Measurements from ENCODE around the gene PCDH8. TPM values are rescaled to one million over a fixed set of nuclear protein-coding genes. Genes with fewer than 3 reads are reported as not detected.
"Not testable (repeated sequence)": the region's sequence is repeated elsewhere in the genome, so short reads cannot be mapped to it uniquely, and the experiment has no call there.

The PCDH8 gene
- total RNA-seq, 1 experiment from 2014 or later, result 0.83 TPM

GRCh38 chr13:52845334-52845761 lies 3.1 kb downstream of the PCDH8 start:
- Histone ChIP-seq H3K36me3 (replicated peaks; ENCODE audit: control insufficient read depth, insufficient read depth, low read length) (no peaks in the 10 kb centered on the region), H3K4me3 (ENCODE audit: insufficient read depth, low read depth, low read length) (peak overlapping the region; percentile 29; the same call in 1 of the 2 replicates), H3K27me3 (ENCODE audit: control insufficient read depth, insufficient read depth, low read length) (peaks cover 58% of the 10 kb centered on the region)
- peak; percentile 68 for DNase-seq

DNA sequence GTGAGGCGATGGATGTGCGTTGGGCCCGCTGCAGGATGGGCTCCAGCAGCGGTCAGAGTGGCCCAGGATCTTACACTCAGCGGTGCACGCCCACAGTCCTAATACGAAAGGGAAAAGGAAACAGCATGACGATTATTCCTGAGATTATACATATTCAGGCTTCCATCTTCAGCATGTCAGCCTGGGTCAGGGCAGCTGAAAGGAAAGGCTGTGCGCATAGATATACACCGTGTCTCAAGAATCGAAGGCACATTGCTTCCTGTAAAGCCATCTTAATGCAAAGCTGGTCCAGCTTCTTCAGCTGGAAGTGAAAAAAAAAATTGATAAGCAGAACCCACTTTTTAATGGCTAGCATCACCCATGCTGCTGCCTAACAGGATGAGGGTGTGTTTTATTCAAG lies 3.6 kb downstream of the PCDH8 start:
- no peak for DNase-seq
- H3K4me3 ChIP-seq (ENCODE audit: insufficient read depth, low read depth, low read length), result no peak overlapping the region
- H3K27me3 ChIP-seq (ENCODE audit: control insufficient read depth, insufficient read depth, low read length), result peaks cover 55% of the 10 kb centered on the region
- no peaks in the 10 kb centered on the region for H3K36me3 ChIP-seq (replicated peaks; ENCODE audit: control insufficient read depth, insufficient read depth, low read length)

DNA sequence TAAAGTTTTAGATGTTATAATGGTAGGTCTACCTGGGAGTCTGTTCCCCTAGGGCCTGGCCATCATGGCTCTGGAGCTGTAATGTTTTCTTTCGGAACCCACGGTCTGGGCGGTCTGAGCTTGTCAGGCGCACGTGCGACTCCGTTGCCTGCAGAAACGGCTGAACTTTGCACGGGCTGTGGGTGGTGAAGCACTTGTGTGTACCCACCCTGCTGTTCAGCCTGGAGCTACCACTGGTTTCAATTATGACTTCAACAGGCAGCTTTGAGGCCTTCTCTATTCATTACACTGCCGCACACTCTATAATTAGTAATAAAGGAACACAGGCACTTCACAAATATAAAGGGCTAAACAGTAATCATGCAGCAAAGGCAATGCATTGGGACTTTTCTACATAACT lies 6.0 kb downstream of the PCDH8 start:
- DNase-seq, result no peak
- Histone ChIP-seq H3K27me3 (ENCODE audit: control insufficient read depth, insufficient read depth, low read length) (peaks cover 31% of the 10 kb centered on the region), H3K36me3 (replicated peaks; ENCODE audit: control insufficient read depth, insufficient read depth, low read length) (no peaks in the 10 kb centered on the region), H3K4me3 (ENCODE audit: insufficient read depth, low read depth, low read length) (no peak overlapping the region)

- Histone ChIP-seq H3K36me3 (replicated peaks; ENCODE audit: control insufficient read depth, insufficient read depth, low read length) (no peaks in the 10 kb centered on the region), H3K4me3 (ENCODE audit: insufficient read depth, low read depth, low read length) (no peak overlapping the region), H3K27me3 (ENCODE audit: control insufficient read depth, insufficient read depth, low read length) (peaks cover 9% of the 10 kb centered on the region)
- DNase-seq, result no peak
These were observed 8.4 kb downstream of the PCDH8 start for GRCh38 chr13:52840066-52840465.

DNA sequence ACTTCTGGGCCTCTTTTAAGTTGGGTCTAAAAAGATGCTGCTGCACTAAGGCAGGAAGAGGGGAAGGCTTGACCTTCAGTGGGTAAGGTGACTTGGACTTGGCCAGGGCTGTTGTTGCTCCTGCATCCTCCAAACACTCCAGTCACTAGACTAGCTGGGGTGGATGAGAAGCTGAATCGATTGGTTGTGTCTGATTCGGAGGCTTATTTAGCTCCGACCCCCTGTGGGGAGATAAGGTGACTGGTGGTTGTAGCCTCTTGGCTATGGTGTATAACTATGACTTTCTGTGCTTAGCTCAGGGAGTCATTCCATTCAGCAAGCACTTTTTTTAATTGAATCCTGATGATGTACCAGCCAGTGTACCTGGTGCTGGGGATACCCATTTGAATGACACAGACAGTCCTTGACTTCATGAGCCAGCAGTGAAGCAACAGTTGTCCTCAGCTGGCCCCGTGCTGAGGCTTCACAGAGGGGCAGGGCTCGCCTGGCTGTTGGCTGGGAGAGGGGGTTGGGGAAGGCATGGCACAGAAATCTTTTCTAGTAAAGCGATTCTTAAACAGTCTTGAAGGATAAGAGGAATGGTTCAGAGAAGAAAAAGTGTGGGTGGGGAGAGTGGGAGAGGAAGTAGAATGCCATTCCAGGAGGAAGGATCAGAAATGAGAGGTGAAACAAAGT lies 9.9 kb downstream of the PCDH8 start:
- H3K36me3 ChIP-seq (replicated peaks; ENCODE audit: control insufficient read depth, insufficient read depth, low read length), result no peaks in the 10 kb centered on the region
- DNase-seq, result peak; percentile 62
- H3K4me3 ChIP-seq (ENCODE audit: insufficient read depth, low read depth, low read length), result no peak overlapping the region
- 0 out of 2 replicates have a peak, but pooled peaks cover 1% of the 10 kb centered on the region for H3K27me3 ChIP-seq (ENCODE audit: control insufficient read depth, insufficient read depth, low read length)

DNA sequence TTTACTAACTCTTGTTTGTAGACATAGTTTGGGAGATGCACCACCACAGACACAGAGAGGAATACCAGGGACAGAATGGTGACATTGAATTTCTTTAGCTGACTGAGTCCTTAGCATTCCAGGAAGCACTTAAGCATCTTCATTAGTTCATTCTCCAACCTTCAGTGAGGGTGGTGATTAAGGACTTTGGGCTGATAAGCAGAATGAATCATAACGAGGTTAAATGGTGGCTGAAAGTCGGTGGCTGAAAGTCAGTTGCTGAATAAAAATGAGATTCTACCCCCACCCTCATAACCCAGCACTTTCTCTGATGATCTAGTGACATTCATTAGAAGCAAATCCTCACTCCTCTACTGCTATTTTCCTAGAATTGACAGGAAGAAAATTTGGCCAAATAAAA lies 10.6 kb downstream of the PCDH8 start:
- Histone ChIP-seq H3K27me3 (ENCODE audit: control insufficient read depth, insufficient read depth, low read length) (0 out of 2 replicates have a peak, but pooled peaks cover 1% of the 10 kb centered on the region), H3K4me3 (ENCODE audit: insufficient read depth, low read depth, low read length) (no peak overlapping the region), H3K36me3 (replicated peaks; ENCODE audit: control insufficient read depth, insufficient read depth, low read length) (no peaks in the 10 kb centered on the region)
- no peak for DNase-seq

- H3K4me3 ChIP-seq (ENCODE audit: insufficient read depth, low read depth, low read length), result no peak overlapping the region
- DNase-seq, result no peak
- H3K36me3 ChIP-seq (replicated peaks; ENCODE audit: control insufficient read depth, insufficient read depth, low read length), result no peaks in the 10 kb centered on the region
- 0 out of 2 replicates have a peak, but pooled peaks cover 1% of the 10 kb centered on the region for H3K27me3 ChIP-seq (ENCODE audit: control insufficient read depth, insufficient read depth, low read length)
These were observed 13.2 kb downstream of the PCDH8 start for GRCh38 chr13:52835071-52835839.

GRCh38 chr13:52833296-52833875 lies 15.1 kb downstream of the PCDH8 start:
- H3K4me3 ChIP-seq (ENCODE audit: insufficient read depth, low read depth, low read length), result no peak overlapping the region
- H3K27me3 ChIP-seq (ENCODE audit: control insufficient read depth, insufficient read depth, low read length), result no peaks in the 10 kb centered on the region
- no peak for DNase-seq
- H3K36me3 ChIP-seq (replicated peaks; ENCODE audit: control insufficient read depth, insufficient read depth, low read length), result no peaks in the 10 kb centered on the region

- no peak for DNase-seq
- no peaks in the 10 kb centered on the region for H3K36me3 ChIP-seq (replicated peaks; ENCODE audit: control insufficient read depth, insufficient read depth, low read length)
- no peaks in the 10 kb centered on the region for H3K27me3 ChIP-seq (ENCODE audit: control insufficient read depth, insufficient read depth, low read length)
- H3K4me3 ChIP-seq (ENCODE audit: insufficient read depth, low read depth, low read length), result no peak overlapping the region
These were observed 16.1 kb downstream of the PCDH8 start for GRCh38 chr13:52832313-52832712.

GRCh38 chr13:52830946-52831345 lies 17.5 kb downstream of the PCDH8 start:
- H3K36me3 ChIP-seq (replicated peaks; ENCODE audit: control insufficient read depth, insufficient read depth, low read length), result no peaks in the 10 kb centered on the region
- no peak overlapping the region for H3K4me3 ChIP-seq (ENCODE audit: insufficient read depth, low read depth, low read length)
- no peak for DNase-seq
- H3K27me3 ChIP-seq (ENCODE audit: control insufficient read depth, insufficient read depth, low read length), result no peaks in the 10 kb centered on the region

GRCh38 chr13:52827839-52828238 lies 20.6 kb downstream of the PCDH8 start:
- Histone ChIP-seq H3K27me3 (ENCODE audit: control insufficient read depth, insufficient read depth, low read length) (no peaks in the 10 kb centered on the region), H3K4me3 (ENCODE audit: insufficient read depth, low read depth, low read length) (no peak overlapping the region), H3K36me3 (replicated peaks; ENCODE audit: control insufficient read depth, insufficient read depth, low read length) (no peaks in the 10 kb centered on the region)
- DNase-seq, result no peak

DNA sequence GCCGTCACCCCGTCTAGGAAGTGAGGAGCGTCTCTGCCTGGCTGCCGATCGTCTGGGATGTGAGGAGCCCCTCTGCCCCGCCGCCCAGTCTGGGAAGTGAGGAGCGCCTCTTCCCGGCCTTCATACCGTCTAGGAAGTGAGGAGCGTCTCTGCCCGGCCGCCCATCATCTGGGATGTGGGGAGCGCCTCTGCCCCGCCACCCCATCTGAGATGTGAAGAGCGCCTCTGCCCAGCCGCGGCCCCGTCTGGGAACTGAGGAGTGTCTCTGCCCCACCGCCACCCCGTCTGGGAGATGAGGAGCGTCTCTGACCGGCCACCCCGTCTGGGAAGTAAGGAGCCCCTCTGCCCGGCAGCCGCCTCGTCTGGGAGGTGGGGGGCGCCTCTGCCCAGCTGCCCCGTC lies 30.6 kb downstream of the PCDH8 start:
- not testable (repeated sequence) for H3K4me3 ChIP-seq (ENCODE audit: insufficient read depth, low read depth, low read length); DNase-seq; H3K27me3 ChIP-seq (ENCODE audit: control insufficient read depth, insufficient read depth, low read length); H3K36me3 ChIP-seq (replicated peaks; ENCODE audit: control insufficient read depth, insufficient read depth, low read length)

DNA sequence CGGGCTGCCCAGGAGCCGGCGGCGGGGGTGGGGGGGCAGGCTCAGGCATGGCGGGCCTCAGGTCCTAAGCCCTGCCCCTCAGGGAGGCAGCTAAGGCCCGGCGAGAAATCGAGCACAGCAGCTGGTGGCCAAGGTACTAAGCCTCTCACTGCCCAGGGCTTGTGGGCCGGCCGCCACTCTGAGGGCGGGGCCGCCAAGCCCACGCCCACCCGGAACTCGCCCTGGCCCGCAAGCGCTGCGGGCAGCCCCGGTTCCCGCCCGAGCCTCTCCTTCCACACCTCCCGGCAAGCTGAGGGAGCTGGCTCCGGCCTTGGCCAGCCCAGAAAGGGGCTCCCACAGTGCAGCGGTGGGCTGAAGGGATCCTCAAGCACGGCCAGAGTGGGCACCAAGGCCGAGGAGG lies 33.1 kb downstream of the PCDH8 start:
- Histone ChIP-seq H3K27me3 (ENCODE audit: control insufficient read depth, insufficient read depth, low read length) (no peaks in the 10 kb centered on the region), H3K36me3 (replicated peaks; ENCODE audit: control insufficient read depth, insufficient read depth, low read length) (no peaks in the 10 kb centered on the region), H3K4me3 (ENCODE audit: insufficient read depth, low read depth, low read length) (no peak overlapping the region)
- DNase-seq, result no peak

GRCh38 chr13:52812941-52813340 lies 35.5 kb downstream of the PCDH8 start:
- H3K4me3 ChIP-seq (ENCODE audit: insufficient read depth, low read depth, low read length), result no peak overlapping the region
- no peaks in the 10 kb centered on the region for H3K36me3 ChIP-seq (replicated peaks; ENCODE audit: control insufficient read depth, insufficient read depth, low read length)
- no peaks in the 10 kb centered on the region for H3K27me3 ChIP-seq (ENCODE audit: control insufficient read depth, insufficient read depth, low read length)
- DNase-seq, result no peak

DNA sequence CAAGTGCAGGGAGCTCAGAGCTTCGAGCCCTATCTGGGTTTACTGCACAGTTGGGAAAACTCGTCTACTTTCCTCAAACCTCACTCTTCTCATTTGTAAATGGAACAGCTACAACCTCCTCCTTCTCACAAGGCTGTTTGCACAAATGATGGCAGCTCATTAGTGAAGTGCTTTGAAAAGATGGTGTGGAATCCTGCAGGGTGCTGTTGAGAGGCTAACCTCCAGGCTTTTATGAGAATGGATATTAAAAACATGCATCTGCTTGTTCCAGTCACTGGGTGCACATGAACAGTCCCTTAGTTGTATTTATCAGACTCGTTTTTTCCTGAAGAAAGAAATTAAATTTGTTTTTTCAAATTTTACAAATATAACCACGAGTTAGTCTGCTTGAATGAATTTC lies 36.6 kb downstream of the PCDH8 start:
- no peak for DNase-seq
- Histone ChIP-seq H3K4me3 (ENCODE audit: insufficient read depth, low read depth, low read length) (no peak overlapping the region), H3K27me3 (ENCODE audit: control insufficient read depth, insufficient read depth, low read length) (no peaks in the 10 kb centered on the region), H3K36me3 (replicated peaks; ENCODE audit: control insufficient read depth, insufficient read depth, low read length) (no peaks in the 10 kb centered on the region)
